Naive thymus-derived CD4-positive, alpha-beta T cell (primary cell): ENCODE results near the gene LRRC61. TPM values are rescaled to one million over a fixed set of nuclear protein-coding genes. Genes with fewer than 3 reads are reported as not detected.

Experiments
- ATAC-seq: fragments of 150-1000 bp; cut with Tn5 transposase; 2 replicates; pipeline ENCODE4 v1.10.0; 2021; ENCODE audit warnings: mild to moderate bottlenecking, moderate library complexity
- CTCF ChIA-PET: fragments of 350-600 bp; sonication (Branson Sonifier 250); formaldehyde crosslinking; loops from one replicate; lab custom pipeline; 2021; ENCODE audit warnings: antibody characterized with exemption; lab: Charles Lee
- POLR2A ChIA-PET: fragments of 350-600 bp; sonication (Branson Sonifier 250); formaldehyde crosslinking; loops from one replicate; lab custom pipeline; 2021; ENCODE audit warnings: antibody characterized with exemption, inconsistent platforms; lab: Charles Lee
- DNase-seq, 9 donors: peaks; one replicate each; pipeline versions ENCODE4 v3.0.0 to v3.0.0-alpha.2; 2020 to 2022; ENCODE audit warnings: mixed read lengths in 1 of 9
- H3K27ac ChIP-seq: one replicate; pipeline ENCODE4 v1.7.0; 2013; ENCODE audit warnings: mild to moderate bottlenecking, low read depth, low read length, moderate library complexity
- H3K27me3 ChIP-seq, 2 donors: one replicate each; pipeline ENCODE4 v1.7.0; 2013; ENCODE audit warnings: low read length in 2 of 2, mild to moderate bottlenecking in 2 of 2, moderate library complexity in 2 of 2; ENCODE audit not compliant: control insufficient read depth in 2 of 2, insufficient read depth in 2 of 2
- H3K36me3 ChIP-seq, 3 experiments: 1 replicate in 2 of 3; 2 replicates in 1 of 3; pipeline ENCODE4 v1.7.0; 2013; ENCODE audit warnings: low read length in 3 of 3, mild to moderate bottlenecking in 3 of 3, moderate library complexity in 1 of 3; ENCODE audit not compliant: insufficient read depth in 3 of 3, control insufficient read depth in 2 of 3
- H3K4me1 ChIP-seq, 2 donors: one replicate each; pipeline ENCODE4 v1.7.0; 2013; ENCODE audit warnings: low read length in 2 of 2, mild to moderate bottlenecking in 2 of 2, moderate library complexity in 1 of 2; ENCODE audit not compliant: control insufficient read depth in 2 of 2, insufficient read depth in 2 of 2
- H3K4me3 ChIP-seq: 2 replicates; pipeline ENCODE4 v1.7.0; 2013; ENCODE audit warnings: mild to moderate bottlenecking, low read length
- H3K9me3 ChIP-seq, 3 experiments: 1 replicate in 2 of 3; 2 replicates in 1 of 3; pipeline ENCODE4 v1.7.0; 2013; ENCODE audit warnings: low read length in 3 of 3; ENCODE audit not compliant: control insufficient read depth in 2 of 3
- H3K27ac Mint-ChIP-seq, 9 donors: one replicate each; pipeline ENCODE4 v1.8.0; 2020 to 2022; ENCODE audit warnings: mixed read lengths in 9 of 9, mild to moderate bottlenecking in 8 of 9, moderate library complexity in 5 of 9, inconsistent platforms in 2 of 9
- H3K27me3 Mint-ChIP-seq, 5 donors: one replicate each; pipeline ENCODE4 v1.8.0; 2021 to 2022; ENCODE audit warnings: mixed read lengths in 5 of 5, mild to moderate bottlenecking in 1 of 5
- H3K36me3 Mint-ChIP-seq, 5 donors: one replicate each; pipeline ENCODE4 v1.8.0; 2020 to 2022; ENCODE audit warnings: mixed read lengths in 5 of 5, mild to moderate bottlenecking in 3 of 5, inconsistent platforms in 1 of 5
- H3K4me1 Mint-ChIP-seq, 7 donors: one replicate each; pipeline ENCODE4 v1.8.0; 2020 to 2022; ENCODE audit warnings: mixed read lengths in 7 of 7, mild to moderate bottlenecking in 3 of 7, inconsistent platforms in 1 of 7
- H3K4me3 Mint-ChIP-seq, 10 donors: one replicate each; pipeline ENCODE4 v1.8.0; 2020 to 2022; ENCODE audit warnings: mild to moderate bottlenecking in 10 of 10, mixed read lengths in 10 of 10, moderate library complexity in 6 of 10, inconsistent platforms in 2 of 10
- H3K9me3 Mint-ChIP-seq, 11 donors: one replicate each; pipeline ENCODE4 v1.8.0; 2020 to 2022; ENCODE audit warnings: mixed read lengths in 11 of 11, mild to moderate bottlenecking in 4 of 11, inconsistent platforms in 1 of 11, moderate library complexity in 1 of 11
- intact Hi-C, 2 donors: fragments of 100-400 bp; cut with micrococcal nuclease; formaldehyde crosslinking; loops; one replicate each; pipeline ENCODE4 v1.15.1; 2023
- polyA plus RNA-seq, 2 donors: library from polyadenylated mRNA; unstranded; fragments of 300-500 nt; fragmentation: Illumina TruSeq; gene quantifications; one replicate each; pipeline ENCODE4 v1.2.3, GENCODE V29; 2021
- total RNA-seq, 6 experiments: library from RNA in 5 of 6; stranded (reverse) in 5 of 6; gene quantifications; 1 replicate in 5 of 6; 2 replicates in 1 of 6; pipeline ENCODE4 v1.2.3 and lab custom pipeline; 2021 to 2026

The LRRC61 gene
- total and polyA plus RNA-seq, 7 experiments from 2014 or later: 8.3 to 30.0 (median 13.8) TPM

GRCh38 chr7:150335108-150335773, 12.1 kb downstream of the LRRC61 start:
- DNase-seq: no peak
- ChIA-PET CTCF (no interaction called here), POLR2A (interaction anchor here (0.9 kb wide), 1 partner anchor 11 kb away, joined by 3 read pairs; no protein-coding TSS in a partner anchor)
- intact Hi-C loops: no loop called here
- no peak for ATAC-seq
- no peaks in the 10 kb centered on the region for H3K9me3 ChIP-seq
- no peak overlapping the region for H3K4me3 ChIP-seq
- no peak overlapping the region for H3K27ac ChIP-seq
- H3K4me3 Mint-ChIP-seq: no peak overlapping the region
- peaks cover 0 to 24% (median 6%) of the 10 kb centered on the region in 5 donors for H3K36me3 Mint-ChIP-seq
- peaks cover 0 to 6% (median 4%) of the 10 kb centered on the region in 7 donors for H3K4me1 Mint-ChIP-seq
- H3K27ac Mint-ChIP-seq: peak overlapping the region in 1 of 9 donors; percentile 47
- peaks cover 0 to 10% (median 6%) of the 10 kb centered on the region in 5 donors for H3K27me3 Mint-ChIP-seq
- H3K27me3 ChIP-seq: no peaks in the 10 kb centered on the region
- peaks cover 0 to 1% (median 0%) of the 10 kb centered on the region in 11 donors for H3K9me3 Mint-ChIP-seq
- no peaks in the 10 kb centered on the region for H3K4me1 ChIP-seq
- peaks cover 0 to 18% (median 0%) of the 10 kb centered on the region in 3 experiments for H3K36me3 ChIP-seq

DNA sequence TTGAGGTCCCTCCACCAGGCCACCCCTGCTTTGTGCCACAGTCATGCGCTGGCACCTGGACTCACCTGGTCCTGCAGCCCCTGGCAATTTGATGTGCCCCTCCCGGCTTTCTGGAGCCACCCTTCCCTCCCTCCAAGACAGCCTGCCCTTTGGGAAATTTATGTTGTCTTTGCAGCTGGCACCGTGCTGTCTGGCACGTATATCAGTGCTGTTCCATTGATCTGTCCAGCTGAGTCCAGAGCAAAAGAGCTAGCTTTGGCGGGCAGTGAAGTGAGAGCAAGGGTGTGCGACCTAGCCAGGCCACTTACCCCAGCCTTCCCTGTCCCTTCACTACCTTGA, 12.6 kb downstream of the LRRC61 start:
- ATAC-seq: no peak
- Mint-ChIP-seq H3K27ac (no peak overlapping the region), H3K36me3 (peaks cover 0 to 21% (median 6%) of the 10 kb centered on the region in 5 donors), H3K4me3 (no peak overlapping the region), H3K27me3 (peaks cover 0 to 13% (median 8%) of the 10 kb centered on the region in 5 donors), H3K9me3 (peaks cover 0 to 1% (median 0%) of the 10 kb centered on the region in 11 donors), H3K4me1 (peaks cover 0 to 6% (median 4%) of the 10 kb centered on the region in 7 donors)
- no peak overlapping the region for H3K27ac ChIP-seq
- ChIA-PET POLR2A (interaction anchor here (0.6 to 0.9 kb wide), 2 partner anchors 12 to 1061 kb away, joined by 3 read pairs; no protein-coding TSS in a partner anchor), CTCF (interaction anchor here (2.5 kb wide), 1 partner anchor 20 kb away, joined by 5 read pairs; no protein-coding TSS in a partner anchor)
- H3K36me3 ChIP-seq: peaks cover 0 to 13% (median 0%) of the 10 kb centered on the region in 3 experiments
- no peak for DNase-seq
- no peaks in the 10 kb centered on the region for H3K9me3 ChIP-seq
- H3K4me1 ChIP-seq: no peaks in the 10 kb centered on the region
- intact Hi-C loops: no loop called here
- no peaks in the 10 kb centered on the region for H3K27me3 ChIP-seq
- H3K4me3 ChIP-seq: no peak overlapping the region

DNA sequence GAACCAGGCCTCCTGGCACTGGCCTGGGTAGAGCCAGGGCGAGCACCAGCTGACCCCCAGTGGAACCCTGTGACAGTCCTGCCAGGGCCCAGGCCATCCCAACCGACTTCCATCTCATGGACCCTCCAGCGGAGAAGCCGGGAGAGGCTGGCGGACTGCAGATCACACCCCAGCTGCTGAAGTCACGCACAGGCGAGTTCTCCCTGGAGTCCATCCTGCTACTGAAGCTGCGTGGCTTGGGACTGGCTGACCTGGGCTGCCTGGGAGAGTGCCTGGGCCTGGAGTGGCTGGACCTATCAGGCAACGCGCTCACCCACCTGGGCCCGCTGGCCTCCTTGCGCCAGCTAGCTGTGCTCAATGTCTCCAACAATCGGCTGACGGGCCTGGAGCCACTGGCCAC, 13.6 kb downstream of the LRRC61 start:
- H3K36me3 Mint-ChIP-seq: peaks cover 0 to 17% (median 6%) of the 10 kb centered on the region in 5 donors
- H3K4me1 Mint-ChIP-seq: peaks cover 0 to 8% (median 6%) of the 10 kb centered on the region in 7 donors
- intact Hi-C loops: no loop called here
- H3K4me3 ChIP-seq: no peak overlapping the region
- H3K9me3 Mint-ChIP-seq: peaks cover 0 to 1% (median 0%) of the 10 kb centered on the region in 11 donors
- ChIA-PET POLR2A (no interaction called here), CTCF (interaction anchor here (2.5 kb wide), 1 partner anchor 19 kb away, joined by 5 read pairs; no protein-coding TSS in a partner anchor)
- H3K27ac ChIP-seq: no peak overlapping the region
- ATAC-seq (no peak), DNase-seq (no peak)
- H3K4me3 Mint-ChIP-seq: no peak overlapping the region
- peaks cover 0 to 20% (median 9%) of the 10 kb centered on the region in 5 donors for H3K27me3 Mint-ChIP-seq
- H3K9me3 ChIP-seq: no peaks in the 10 kb centered on the region
- peaks cover 0 to 9% (median 0%) of the 10 kb centered on the region in 3 experiments for H3K36me3 ChIP-seq
- no peak overlapping the region for H3K27ac Mint-ChIP-seq
- no peaks in the 10 kb centered on the region for H3K4me1 ChIP-seq
- no peaks in the 10 kb centered on the region for H3K27me3 ChIP-seq

DNA sequence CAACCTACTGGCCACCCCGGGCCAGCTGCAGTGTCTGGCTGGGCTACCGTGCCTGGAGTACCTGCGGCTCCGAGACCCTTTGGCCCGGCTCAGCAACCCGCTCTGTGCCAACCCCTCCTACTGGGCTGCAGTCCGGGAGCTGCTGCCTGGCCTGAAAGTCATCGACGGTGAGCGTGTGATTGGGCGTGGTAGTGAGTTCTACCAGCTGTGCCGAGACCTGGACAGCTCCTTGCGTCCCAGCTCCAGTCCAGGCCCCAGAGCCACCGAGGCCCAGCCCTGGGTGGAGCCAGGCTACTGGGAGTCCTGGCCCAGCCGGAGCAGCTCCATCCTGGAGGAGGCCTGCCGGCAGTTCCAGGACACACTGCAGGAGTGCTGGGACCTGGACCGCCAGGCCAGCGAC, 14.0 kb downstream of the LRRC61 start:
- ATAC-seq: no peak

GRCh38 chr7:150337659-150338081, 14.5 kb downstream of the LRRC61 start:
- H3K4me3 Mint-ChIP-seq: no peak overlapping the region
- no peak for ATAC-seq
- no peaks in the 10 kb centered on the region for H3K4me1 ChIP-seq
- no peak overlapping the region for H3K27ac ChIP-seq
- peaks cover 0 to under 1% (median 0%) of the 10 kb centered on the region in 11 donors for H3K9me3 Mint-ChIP-seq
- peaks cover 6 to 29% (median 13%) of the 10 kb centered on the region in 5 donors for H3K27me3 Mint-ChIP-seq
- H3K4me3 ChIP-seq: no peak overlapping the region
- no peaks in the 10 kb centered on the region for H3K27me3 ChIP-seq
- peaks cover 0 to 12% (median 6%) of the 10 kb centered on the region in 7 donors for H3K4me1 Mint-ChIP-seq
- H3K9me3 ChIP-seq: no peaks in the 10 kb centered on the region
- CTCF ChIA-PET: interaction anchor here (2.5 kb wide), 1 partner anchor 18 kb away, joined by 5 read pairs; no protein-coding TSS in a partner anchor
- POLR2A ChIA-PET: interaction anchor here (0.6 to 0.7 kb wide), 2 partner anchors 32 to 74 kb away, joined by 3 read pairs; no protein-coding TSS in a partner anchor
- H3K27ac Mint-ChIP-seq: no peak overlapping the region
- H3K36me3 ChIP-seq: peaks cover 0 to 9% (median 0%) of the 10 kb centered on the region in 3 experiments
- H3K36me3 Mint-ChIP-seq: peaks cover 0 to 17% (median 10%) of the 10 kb centered on the region in 5 donors
- intact Hi-C loops: no loop called here
- no peak for DNase-seq

More for the DNA sequence above, 14.0 kb downstream of the LRRC61 start:
- H3K27me3 ChIP-seq: no peaks in the 10 kb centered on the region
- ChIA-PET CTCF (interaction anchor here (2.5 kb wide), 1 partner anchor 19 kb away, joined by 5 read pairs; no protein-coding TSS in a partner anchor), POLR2A (interaction anchor here (0.6 to 0.7 kb wide), 2 partner anchors 32 to 75 kb away, joined by 3 read pairs; no protein-coding TSS in a partner anchor)
- H3K27ac ChIP-seq: no peak overlapping the region
- H3K27ac Mint-ChIP-seq: no peak overlapping the region
- no peaks in the 10 kb centered on the region for H3K4me1 ChIP-seq
- intact Hi-C loops: no loop called here
- H3K9me3 ChIP-seq: no peaks in the 10 kb centered on the region
- peaks cover 0 to 11% (median 6%) of the 10 kb centered on the region in 7 donors for H3K4me1 Mint-ChIP-seq
- peaks cover 4 to 24% (median 13%) of the 10 kb centered on the region in 5 donors for H3K27me3 Mint-ChIP-seq
- H3K4me3 ChIP-seq: no peak overlapping the region
- H3K36me3 Mint-ChIP-seq: peaks cover 0 to 17% (median 9%) of the 10 kb centered on the region in 5 donors
- no peaks in the 10 kb centered on the region for H3K9me3 Mint-ChIP-seq
- peaks cover 0 to 9% (median 0%) of the 10 kb centered on the region in 3 experiments for H3K36me3 ChIP-seq
- H3K4me3 Mint-ChIP-seq: no peak overlapping the region
- DNase-seq: no peak

DNA sequence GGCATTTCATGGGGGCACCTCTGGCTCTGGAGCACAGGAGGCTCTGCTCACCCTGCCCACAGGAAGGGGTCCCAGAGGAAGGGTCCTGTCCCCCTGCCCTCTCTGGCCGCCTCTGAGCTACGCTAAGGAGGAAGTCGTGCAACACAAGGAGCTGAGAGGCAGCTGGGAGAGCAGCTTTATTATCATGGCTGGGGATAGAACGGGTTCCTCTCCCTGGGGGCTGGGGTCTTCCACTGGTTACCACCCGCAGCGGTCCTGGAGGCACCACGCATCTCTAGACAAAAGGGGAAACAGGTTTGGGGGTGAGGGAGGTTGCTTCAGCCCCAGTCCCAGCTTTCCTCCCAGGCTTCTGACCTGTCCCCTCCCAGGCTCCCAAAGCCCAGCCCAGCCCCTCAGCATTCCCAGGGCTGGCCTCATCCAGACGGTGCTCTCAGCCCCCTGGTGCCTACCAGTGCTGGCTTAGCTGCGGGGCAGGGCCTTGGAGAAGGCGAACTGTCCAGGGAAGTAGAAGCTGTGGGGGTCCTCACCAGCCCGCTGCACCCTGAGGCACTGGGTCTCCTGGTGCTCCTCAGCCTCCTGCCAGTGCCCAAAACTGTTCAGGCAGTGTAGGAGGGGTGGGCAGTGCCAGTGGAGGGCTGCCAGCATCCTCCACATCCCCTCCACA, 15.1 kb downstream of the LRRC61 start:
- peaks cover 6 to 35% (median 17%) of the 10 kb centered on the region in 5 donors for H3K27me3 Mint-ChIP-seq
- peaks cover 0 to 7% (median 0%) of the 10 kb centered on the region in 11 donors for H3K9me3 Mint-ChIP-seq
- no peak overlapping the region for H3K27ac Mint-ChIP-seq
- H3K36me3 Mint-ChIP-seq: peaks cover 1 to 17% (median 10%) of the 10 kb centered on the region in 5 donors
- DNase-seq (no peak), ATAC-seq (no peak)
- Histone ChIP-seq H3K27me3 (no peaks in the 10 kb centered on the region), H3K4me3 (no peak overlapping the region), H3K36me3 (peaks cover 0 to 9% (median 0%) of the 10 kb centered on the region in 3 experiments), H3K4me1 (no peaks in the 10 kb centered on the region), H3K27ac (no peak overlapping the region), H3K9me3 (no peaks in the 10 kb centered on the region)
- intact Hi-C loops: no loop called here
- H3K4me1 Mint-ChIP-seq: peaks cover 0 to 12% (median 6%) of the 10 kb centered on the region in 7 donors
- no peak overlapping the region for H3K4me3 Mint-ChIP-seq
- ChIA-PET POLR2A (no interaction called here), CTCF (interaction anchor here (2.5 kb wide), 1 partner anchor 18 kb away, joined by 5 read pairs; no protein-coding TSS in a partner anchor)
